Uterus (tissue), 2 donors: Measurements from ENCODE around the gene MCU.

Experiments
- POLR2A ChIP-seq, 2 donors: fragments of 450-650 bp; IDR thresholded peaks; one replicate each; pipeline ENCODE4 v1.6.1; 2016; ENCODE audit warnings: antibody characterized with exemption in 2 of 2, mild to moderate bottlenecking in 1 of 2, moderate library complexity in 1 of 2
- TF ChIP-seq, protein P1 (sequence below), 4 experiments: fragments of 200-600 bp in 2 of 4; fragments of 450-650 bp in 2 of 4; sonication (generic) in 2 of 4; IDR thresholded peaks; one replicate each; pipeline ENCODE4 v1.5.1; 2016 to 2019; ENCODE audit warnings: antibody characterized with exemption in 4 of 4, mild to moderate bottlenecking in 2 of 4, moderate library complexity in 1 of 4

- TF ChIP-seq, protein P1, sequence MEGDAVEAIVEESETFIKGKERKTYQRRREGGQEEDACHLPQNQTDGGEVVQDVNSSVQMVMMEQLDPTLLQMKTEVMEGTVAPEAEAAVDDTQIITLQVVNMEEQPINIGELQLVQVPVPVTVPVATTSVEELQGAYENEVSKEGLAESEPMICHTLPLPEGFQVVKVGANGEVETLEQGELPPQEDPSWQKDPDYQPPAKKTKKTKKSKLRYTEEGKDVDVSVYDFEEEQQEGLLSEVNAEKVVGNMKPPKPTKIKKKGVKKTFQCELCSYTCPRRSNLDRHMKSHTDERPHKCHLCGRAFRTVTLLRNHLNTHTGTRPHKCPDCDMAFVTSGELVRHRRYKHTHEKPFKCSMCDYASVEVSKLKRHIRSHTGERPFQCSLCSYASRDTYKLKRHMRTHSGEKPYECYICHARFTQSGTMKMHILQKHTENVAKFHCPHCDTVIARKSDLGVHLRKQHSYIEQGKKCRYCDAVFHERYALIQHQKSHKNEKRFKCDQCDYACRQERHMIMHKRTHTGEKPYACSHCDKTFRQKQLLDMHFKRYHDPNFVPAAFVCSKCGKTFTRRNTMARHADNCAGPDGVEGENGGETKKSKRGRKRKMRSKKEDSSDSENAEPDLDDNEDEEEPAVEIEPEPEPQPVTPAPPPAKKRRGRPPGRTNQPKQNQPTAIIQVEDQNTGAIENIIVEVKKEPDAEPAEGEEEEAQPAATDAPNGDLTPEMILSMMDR (IDR thresholded peaks at IDR 0.05), result no peak
- no peak for TF ChIP-seq POLR2A (IDR thresholded peaks at IDR 0.05)
Measured at GRCh38 chr10:72910705-72911104, 218.8 kb downstream of the MCU start.
